Pancreas (tissue), 10 donors: ENCODE data around the gene BECN2. TPM values are rescaled to one million over a fixed set of nuclear protein-coding genes. Genes with fewer than 3 reads are reported as not detected.

Source experiments
- ATAC-seq, 4 donors: fragments of 200-7000 bp; cut with Tn5 transposase; one replicate each; pipeline versions ENCODE4 v1.8.0 to v1.9.1; 2020; ENCODE audit warnings: mild to moderate bottlenecking in 4 of 4, moderate library complexity in 4 of 4
- DNase-seq, 6 donors: peaks; one replicate each; pipeline ENCODE4 v3.0.0-alpha.2; 2020
- FAIRE-seq: peaks from 2 replicates; lab custom pipeline; 2012; peaks lifted over from hg19 to GRCh38; lab: Jason Lieb, UNC
- H3K27ac ChIP-seq, 4 donors: fragments of 200-600 bp; sonication (generic); 1 replicate in 3 of 4; 2 replicates in 1 of 4; pipeline versions ENCODE4 v1.5.0 to v1.8.0; 2020
- H3K27me3 ChIP-seq, 4 donors: fragments of 200-600 bp; one replicate each; pipeline ENCODE4 v1.8.0; 2021
- H3K36me3 ChIP-seq, 3 donors: fragments of 200-600 bp; sonication (generic) in 1 of 3; one replicate each; pipeline versions ENCODE4 v1.5.0 to v1.8.0; 2020 to 2021
- H3K4me1 ChIP-seq, 3 donors: fragments of 200-600 bp; one replicate each; pipeline ENCODE4 v1.8.0; 2021
- H3K4me3 ChIP-seq, 4 donors: fragments of 200-600 bp; sonication (generic) in 2 of 4; one replicate each; pipeline versions ENCODE4 v1.5.0 to v1.8.0; 2020 to 2021
- H3K9me3 ChIP-seq, 4 donors: fragments of 200-600 bp; one replicate each; pipeline ENCODE4 v1.8.0; 2021
- CTCF ChIP-seq, 4 donors: fragments of 200-600 bp; sonication (generic) in 3 of 4; IDR thresholded peaks; one replicate each; pipeline versions ENCODE4 v1.5.0 to v1.8.0; 2021; ENCODE audit warnings: antibody characterized with exemption in 4 of 4
- WGBS, 2 donors: extraction: QIAGEN DNeasy Blood & Tissue Kit; methylation state at CpG; one replicate each; pipeline ENCODE4 v1.1.7; 2013; 5-methylcytosine and 5-hydroxymethylcytosine counted together
- intact Hi-C, 3 donors: fragments of 100-400 bp; cut with DNase I; formaldehyde crosslinking; loops; one replicate each; pipeline versions ENCODE4 v1.11.1 to v1.14.2; 2022
- polyA plus RNA-seq, 2 donors: library from polyadenylated mRNA; stranded (reverse); fragments of 200-250 nt; gene quantifications; one replicate each; pipeline ENCODE4 v1.2.3, GENCODE V29; 2013
- total RNA-seq, 6 donors: library from RNA; stranded (reverse); fragmentation: NEBNext Ultra II Directional in 4 of 6; extraction: Animal tissue kit (Norgen Biotek cat#: 25700) in 4 of 6; gene quantifications; one replicate each; pipeline versions ENCODE4 v1.2.1 to v1.2.4, GENCODE V29; 2021 to 2023
- donor health status: healthy with polysubstance abuse.
- donor health status: DM: no; HTN: no; CAD: no; lungs with moderate emphysema.
- donor health status: DM: no; HTN: no; CAD: no.
- donor health status: control.
- donor health status: control.
- donor health status: Bipolar disorder and iron deficiency.
- donor health status: DM: yes; HTN: yes; CAD: no.
- donor health status: DM: no; HTN: no; CAD: no.
- donor health status: DM: no; HTN: no; CAD: no.
- donor health status: DM: yes; HTN: yes; CAD: no.

BECN2 gene
- total and polyA plus RNA-seq, 8 donors = not detected

- Histone ChIP-seq H3K36me3 (no peaks in the 10 kb centered on the region), H3K9me3 (no peaks in the 10 kb centered on the region), H3K4me3 (no peak overlapping the region), H3K27me3 (no peaks in the 10 kb centered on the region), H3K27ac (no peak overlapping the region), H3K4me1 (no peaks in the 10 kb centered on the region)
- FAIRE-seq (no peak), ATAC-seq (peak; percentile 56 to 79 (median 73)), DNase-seq (peak; percentile 38 to 63 (median 57))
- 60 to 69% methylated on average over 10 of the region's 10 CpGs for WGBS, 2 donors
- intact Hi-C loops = no loop called here
- no peak for TF ChIP-seq CTCF (IDR thresholded peaks at IDR 0.05)
Measured at GRCh38 chr1:241990040-241990439, 32.5 kb downstream of the BECN2 start.

GRCh38 chr1:241992734-241993133, 35.2 kb downstream of the BECN2 start:
- no peak for TF ChIP-seq CTCF (IDR thresholded peaks at IDR 0.05)
- intact Hi-C loops = no loop called here
- DNase-seq (no peak), FAIRE-seq (no peak), ATAC-seq (peak in 2 of 4 donors; percentile 26 to 27)
- WGBS, 2 donors = 77 to 92% methylated on average over 5 of the region's 5 CpGs
- Histone ChIP-seq H3K9me3 (no peaks in the 10 kb centered on the region), H3K36me3 (no peaks in the 10 kb centered on the region), H3K27ac (no peak overlapping the region), H3K4me1 (no peaks in the 10 kb centered on the region), H3K4me3 (no peak overlapping the region), H3K27me3 (no peaks in the 10 kb centered on the region)

- WGBS, 2 donors = 63 to 71% methylated on average over 9 of the region's 9 CpGs
- TF ChIP-seq CTCF (IDR thresholded peaks at IDR 0.05) = no peak
- Histone ChIP-seq H3K4me3 (no peak overlapping the region), H3K27ac (no peak overlapping the region), H3K9me3 (no peaks in the 10 kb centered on the region), H3K4me1 (no peaks in the 10 kb centered on the region), H3K27me3 (no peaks in the 10 kb centered on the region), H3K36me3 (no peaks in the 10 kb centered on the region)
- FAIRE-seq (no peak), DNase-seq (no peak), ATAC-seq (no peak)
- intact Hi-C loops = no loop called here
Measured at GRCh38 chr1:241994171-241994570, 36.6 kb downstream of the BECN2 start.

GRCh38 chr1:241997401-241997998, 39.9 kb downstream of the BECN2 start:
- Histone ChIP-seq H3K4me3 (no peak overlapping the region), H3K36me3 (no peaks in the 10 kb centered on the region), H3K4me1 (no peaks in the 10 kb centered on the region), H3K9me3 (no peaks in the 10 kb centered on the region), H3K27ac (no peak overlapping the region), H3K27me3 (no peaks in the 10 kb centered on the region)
- TF ChIP-seq CTCF (IDR thresholded peaks at IDR 0.05) = no peak
- 75 to 79% methylated on average over 12 of the region's 12 CpGs for WGBS, 2 donors
- intact Hi-C loops = no loop called here
- FAIRE-seq (no peak), DNase-seq (no peak), ATAC-seq (no peak)

GRCh38 chr1:241998412-241998921, 40.9 kb downstream of the BECN2 start:
- Histone ChIP-seq H3K27me3 (no peaks in the 10 kb centered on the region), H3K4me3 (peak overlapping the region in 1 of 4 donors; percentile 23), H3K4me1 (no peaks in the 10 kb centered on the region), H3K9me3 (no peaks in the 10 kb centered on the region), H3K27ac (no peak overlapping the region), H3K36me3 (no peaks in the 10 kb centered on the region)
- FAIRE-seq (no peak), ATAC-seq (peak; percentile 67 to 92 (median 82)), DNase-seq (peak; percentile 26 to 73 (median 38))
- peak in 3 of 4 donors; percentile 11 to 34 (median 17) for TF ChIP-seq CTCF (IDR thresholded peaks at IDR 0.05)
- intact Hi-C loops = no loop called here
- WGBS, 2 donors = 7 to 10% methylated on average over 20 of the region's 20 CpGs
